T1000 (cell line): ENCODE measurements around the gene POLDIP2.

Experiments used
- DNase-seq: peaks from one replicate; lab custom pipeline; 2025; ENCODE audit warnings: mixed read lengths; lab: John Stamatoyannopoulos, UW

POLDIP2 gene

DNA sequence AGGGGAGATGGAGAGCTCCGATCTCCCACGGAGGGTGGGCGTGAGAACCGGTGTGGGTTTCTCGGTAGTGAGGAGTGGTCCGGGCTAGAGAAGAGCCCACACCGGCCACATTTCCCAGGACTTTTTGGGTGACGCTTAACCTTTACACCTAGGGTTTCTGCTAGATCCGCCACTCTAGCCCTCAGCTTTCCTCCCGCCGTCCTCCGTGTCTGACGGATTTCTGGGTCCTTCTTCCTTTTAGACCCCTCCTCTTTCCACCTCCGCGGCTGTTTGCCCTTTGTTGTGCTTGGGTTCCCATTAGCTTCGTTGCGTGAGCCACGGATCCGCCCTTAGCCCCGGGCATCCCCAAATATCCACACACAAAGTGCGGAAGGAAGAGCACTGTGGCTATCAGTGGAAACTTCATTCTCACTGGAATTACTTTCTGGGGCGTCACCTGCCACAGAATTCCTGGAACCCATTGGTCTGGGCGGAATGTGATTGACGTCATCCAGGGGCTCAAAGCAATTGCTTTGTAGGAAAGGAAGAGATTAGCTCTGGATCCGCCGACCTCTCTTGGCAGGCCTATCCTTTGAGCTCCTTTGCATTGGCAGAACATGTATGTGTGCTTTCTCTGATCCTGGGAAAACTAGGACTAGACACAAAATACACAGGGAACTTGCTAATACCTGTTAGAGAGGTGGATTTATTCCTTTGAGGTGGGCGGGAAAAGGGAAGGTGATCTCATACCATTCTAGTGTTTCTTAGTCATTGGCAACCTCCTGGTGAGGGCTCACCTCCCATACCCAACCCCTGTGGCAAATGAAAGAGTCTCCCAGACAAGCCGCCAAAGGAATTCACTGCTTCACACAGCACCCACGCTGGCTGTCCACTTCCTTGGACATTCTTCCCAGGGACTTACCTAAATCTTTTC, 21.1 kb downstream of the POLDIP2 start:
- peak; percentile 49 for DNase-seq

DNA sequence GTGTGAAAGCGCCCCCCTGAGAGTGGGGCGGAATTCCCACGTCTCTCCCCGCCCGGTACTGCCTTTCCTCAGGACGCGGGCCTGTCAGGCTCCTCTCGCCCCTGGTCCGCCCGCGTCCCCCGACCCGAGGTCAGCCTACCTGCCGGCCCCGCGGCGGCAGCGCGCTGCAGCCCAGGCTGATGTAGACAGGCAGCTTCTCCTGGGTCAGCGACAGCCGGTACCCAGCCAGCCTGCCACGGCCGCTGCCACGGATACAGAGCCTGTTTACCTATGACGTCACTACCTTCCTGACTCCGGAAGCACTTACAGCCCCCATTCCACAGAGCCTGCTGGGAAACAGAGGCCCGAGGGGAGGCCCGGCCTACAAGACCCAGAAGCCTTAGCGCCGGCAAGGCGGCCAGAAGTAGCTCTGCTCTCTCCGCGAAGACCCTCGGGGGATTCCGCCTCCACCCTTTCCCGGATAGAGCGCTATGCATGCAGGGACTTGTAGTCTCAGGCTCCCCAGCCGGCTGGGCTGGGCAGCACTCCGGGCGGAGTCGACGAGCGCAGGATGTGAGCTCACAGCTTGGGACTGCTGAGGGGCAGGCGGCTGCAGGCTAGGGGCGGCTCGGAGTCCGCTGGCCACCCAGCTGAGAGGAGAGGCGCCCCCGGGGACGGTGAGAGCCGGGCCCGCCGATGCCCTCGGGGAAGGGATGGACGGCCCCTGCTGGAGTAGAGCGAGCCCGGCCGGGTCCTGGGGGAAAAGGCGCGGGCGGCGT, 21.9 kb downstream of the POLDIP2 start, which contains the start of the genes IFT20 and TNFAIP1:
IFT20 (minus strand) TSS at position 272 of the 758 bp plus-strand sequence. CDS start 3,487 bp downstream, outside the sequence.
TNFAIP1 (plus strand) TSS at position 561 of the 758 bp plus-strand sequence. CDS start 3,761 bp downstream, outside the sequence.
- peak; percentile 99 for DNase-seq

DNA sequence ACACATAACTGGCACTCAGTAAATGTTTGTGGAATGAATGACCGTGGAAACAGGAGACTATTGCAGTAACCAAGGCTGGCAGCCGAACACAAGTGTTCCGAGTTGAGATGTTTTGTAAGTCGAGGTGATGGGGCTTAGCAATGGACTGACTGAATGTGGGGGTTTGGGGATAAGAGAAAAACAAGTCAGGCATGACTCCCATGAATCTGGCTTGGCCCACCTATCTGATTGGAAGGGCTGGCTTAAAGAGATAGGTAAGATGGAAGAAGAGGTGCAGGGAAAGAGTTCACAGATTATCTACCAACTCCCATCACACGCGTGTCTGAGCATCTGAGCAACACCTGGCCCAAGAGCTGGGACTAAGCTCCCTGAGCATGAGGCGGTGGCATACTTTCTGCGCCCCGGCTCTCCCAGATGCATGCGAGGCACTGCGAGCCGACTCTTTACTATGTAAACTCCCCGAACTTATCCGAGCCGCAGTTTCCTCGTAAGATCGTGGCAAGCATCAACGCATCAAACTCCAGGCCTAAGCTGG, 22.6 kb downstream of the POLDIP2 start:
- DNase-seq: no peak

DNA sequence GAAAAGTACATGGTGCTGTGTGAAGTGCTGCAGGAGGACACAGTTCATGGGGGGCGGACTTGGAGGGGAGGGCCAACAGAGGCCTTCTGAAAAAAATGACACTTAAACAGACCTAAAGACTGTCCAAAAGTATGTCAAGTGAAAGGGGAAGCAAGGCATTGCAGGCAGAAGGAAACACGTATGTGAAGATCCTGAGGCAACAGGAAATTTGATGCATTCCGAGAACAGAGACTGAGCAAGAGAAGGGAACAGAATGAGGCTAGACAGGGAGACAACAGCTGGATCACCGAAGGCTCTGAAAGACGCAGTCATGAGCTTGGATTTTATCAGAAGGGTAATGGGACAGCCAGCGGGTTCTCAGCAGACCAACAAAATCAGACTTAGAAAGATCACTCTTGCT, 23.2 kb downstream of the POLDIP2 start:
- DNase-seq: no peak

DNA sequence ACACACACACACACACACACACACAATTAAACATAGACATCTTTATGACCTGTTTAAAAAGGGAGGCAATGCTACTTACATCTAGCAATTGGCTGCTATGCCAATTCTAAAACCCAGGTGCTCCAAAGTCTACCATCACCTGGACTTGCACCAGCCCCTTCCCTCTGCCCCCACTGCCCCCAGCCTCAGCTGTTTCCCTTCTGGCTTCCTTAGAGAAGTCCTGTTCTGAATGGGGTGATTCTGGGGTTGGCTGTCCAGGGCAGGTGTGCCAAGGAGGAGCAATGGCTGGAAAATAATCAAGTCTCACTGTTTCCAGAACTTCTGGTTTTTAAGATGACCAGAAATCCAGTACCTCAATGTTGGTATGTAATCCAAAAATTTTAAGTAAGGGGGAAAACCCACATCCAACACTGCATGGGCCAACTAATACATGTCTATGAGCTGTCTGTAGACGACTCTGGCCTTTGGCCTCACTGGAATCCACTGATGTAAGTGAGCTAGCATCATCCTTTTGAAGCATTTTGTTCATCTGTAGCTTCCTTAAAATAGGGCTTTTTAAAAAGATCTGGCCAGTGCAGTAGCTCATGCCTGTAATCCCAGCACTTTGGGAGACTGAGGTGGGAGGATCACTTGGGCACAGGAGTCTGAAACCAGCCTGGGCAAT, 24.1 kb downstream of the POLDIP2 start:
- no peak for DNase-seq

DNA sequence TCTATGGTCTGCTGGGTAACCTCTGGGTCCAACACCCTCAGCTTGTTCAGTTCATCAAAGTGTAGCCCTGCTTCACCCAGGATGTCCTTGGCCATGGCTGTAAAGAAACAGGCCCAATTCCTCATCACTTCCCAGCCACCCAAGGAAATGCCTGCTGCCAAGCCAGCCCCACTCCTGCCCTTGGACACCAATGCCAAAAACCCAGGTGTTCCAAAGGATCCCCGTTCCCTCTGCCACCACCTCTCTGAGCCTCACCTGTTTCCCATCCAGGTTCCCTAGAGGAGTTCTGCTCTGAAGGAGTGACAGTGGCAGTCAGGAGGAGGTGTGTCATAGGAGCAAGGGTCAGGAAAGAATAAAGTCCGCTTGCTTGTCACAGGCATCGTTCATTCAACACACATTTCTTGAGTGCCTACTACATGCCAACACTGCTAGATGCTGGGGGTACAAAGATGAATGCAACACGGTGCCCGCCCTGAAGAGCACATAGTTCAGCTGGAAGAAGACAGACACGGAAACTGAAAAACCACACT, 25.4 kb downstream of the POLDIP2 start:
- DNase-seq: no peak

DNA sequence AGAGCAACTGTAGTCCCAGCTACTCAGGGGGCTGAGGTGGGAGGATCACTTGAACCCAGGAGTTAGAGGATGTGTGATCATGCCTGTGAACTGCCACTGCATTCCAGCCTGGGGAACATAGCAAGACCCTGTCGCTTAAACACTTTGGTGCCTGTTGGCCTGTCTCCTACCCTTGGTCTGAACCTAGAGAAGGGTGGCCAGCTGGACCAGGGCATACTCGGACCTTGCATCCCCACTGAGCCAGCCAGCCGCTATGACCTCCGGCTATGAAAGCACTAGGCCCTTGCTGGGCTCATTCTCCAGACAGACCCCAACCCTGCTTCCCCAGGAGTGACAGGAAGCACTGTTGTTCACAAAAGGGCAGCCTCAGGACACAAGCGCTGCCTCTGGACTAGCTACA, 26.7 kb downstream of the POLDIP2 start:
- DNase-seq: no peak

DNA sequence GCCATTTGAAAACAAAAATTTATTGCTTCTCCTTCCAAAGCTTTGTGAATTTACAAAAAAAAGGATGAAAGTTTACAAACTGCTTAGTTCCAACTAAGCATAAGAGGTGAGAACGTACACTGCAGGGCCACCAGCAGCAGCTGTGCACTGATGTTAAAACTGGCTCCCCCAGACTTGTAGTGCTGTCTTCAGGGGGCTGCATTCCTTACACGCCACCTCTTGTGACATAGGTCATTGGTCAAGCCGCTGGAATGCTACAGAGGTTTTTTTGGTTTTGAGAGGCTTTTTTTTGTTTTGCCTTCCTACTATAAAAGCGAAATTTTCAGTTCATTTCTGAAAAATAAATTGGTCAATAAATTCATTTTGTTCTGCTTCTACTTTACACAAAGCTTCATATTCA, 29.0 kb downstream of the POLDIP2 start:
- no peak for DNase-seq

DNA sequence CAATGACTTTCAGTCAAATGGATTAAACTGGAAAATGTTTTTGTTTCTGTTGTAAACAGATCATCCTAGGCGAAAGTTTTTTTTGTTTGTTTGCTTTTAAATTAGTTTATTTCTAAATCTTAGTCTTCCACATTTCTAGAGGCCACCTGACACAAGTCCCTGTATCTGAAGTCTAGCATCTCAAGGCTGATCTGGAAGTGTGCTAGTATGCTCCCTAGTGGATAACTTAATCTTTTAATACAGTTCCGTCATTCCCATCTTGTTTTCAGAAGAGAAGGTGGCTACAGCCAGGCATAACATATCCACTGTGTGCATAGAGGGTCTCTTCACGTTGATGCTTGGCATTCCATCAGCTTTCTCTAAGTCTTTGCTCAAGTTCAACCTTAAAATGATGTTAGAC, 29.6 kb downstream of the POLDIP2 start:
- DNase-seq: no peak

DNA sequence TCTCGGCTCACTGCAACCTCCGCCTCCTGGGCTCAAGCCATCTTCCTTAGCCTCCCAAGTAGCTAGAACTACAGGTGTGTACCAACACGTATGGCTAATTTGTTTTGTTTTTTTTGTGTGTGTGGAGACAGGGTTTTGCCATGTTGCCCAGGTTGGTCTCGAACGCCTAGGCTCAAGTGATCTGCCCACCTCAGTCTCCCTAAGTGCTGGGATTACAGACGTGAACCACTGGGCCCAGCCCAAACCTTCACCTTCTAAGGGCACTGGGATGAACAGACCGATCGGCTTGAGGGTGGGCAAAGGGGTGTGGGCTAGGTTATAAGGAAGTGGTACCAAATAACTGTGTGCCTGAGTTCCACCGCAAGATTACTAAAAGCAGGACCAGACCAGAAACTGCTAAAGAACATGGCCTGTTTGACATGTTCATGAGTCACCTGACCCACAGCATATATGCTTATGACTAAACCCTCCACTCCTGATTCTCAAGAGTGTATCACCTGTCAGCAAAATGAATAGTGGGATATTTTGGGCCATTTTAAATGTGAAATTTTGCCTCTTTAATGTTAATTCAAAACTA, 30.2 kb downstream of the POLDIP2 start:
- DNase-seq: no peak

DNA sequence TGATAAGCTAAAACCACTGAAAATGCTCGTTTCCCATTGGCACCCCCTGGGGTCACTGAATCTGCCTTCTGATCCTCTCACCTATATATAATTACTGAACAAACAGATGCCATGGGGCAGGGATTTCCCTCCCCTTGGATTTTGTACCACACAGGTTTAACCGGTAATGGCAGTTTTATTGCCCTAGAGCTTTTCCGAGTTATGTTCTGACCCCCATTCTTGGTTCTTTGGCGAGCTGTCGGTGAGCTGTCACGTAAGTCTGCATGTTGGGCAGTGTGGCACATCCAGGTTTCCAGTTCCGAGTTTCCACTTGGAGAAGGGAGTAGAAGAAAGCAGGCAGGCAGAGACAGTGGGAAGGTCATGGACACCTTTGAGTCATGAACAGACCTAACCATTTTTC, 31.2 kb downstream of the POLDIP2 start:
- DNase-seq: no peak

DNA sequence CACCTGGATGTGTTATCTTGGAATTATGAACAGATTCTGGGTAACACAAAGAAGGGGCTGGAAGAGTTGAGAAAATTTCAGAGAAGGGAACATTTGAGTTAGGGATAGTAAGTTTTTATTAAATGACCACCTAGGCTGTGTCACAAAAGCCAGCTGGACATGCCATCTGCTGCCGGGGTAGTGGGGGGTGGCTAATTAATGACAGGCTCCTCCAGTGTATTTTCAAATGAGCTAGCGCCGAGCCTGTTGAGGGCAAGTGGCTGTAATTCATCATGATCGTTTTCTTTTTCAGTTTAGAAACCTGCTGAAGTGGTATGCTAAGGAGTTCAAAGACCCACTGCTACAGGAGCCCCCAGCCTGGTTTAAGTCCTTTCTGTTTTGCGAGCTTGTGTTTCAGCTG, 32.1 kb downstream of the POLDIP2 start:
- no peak for DNase-seq

DNA sequence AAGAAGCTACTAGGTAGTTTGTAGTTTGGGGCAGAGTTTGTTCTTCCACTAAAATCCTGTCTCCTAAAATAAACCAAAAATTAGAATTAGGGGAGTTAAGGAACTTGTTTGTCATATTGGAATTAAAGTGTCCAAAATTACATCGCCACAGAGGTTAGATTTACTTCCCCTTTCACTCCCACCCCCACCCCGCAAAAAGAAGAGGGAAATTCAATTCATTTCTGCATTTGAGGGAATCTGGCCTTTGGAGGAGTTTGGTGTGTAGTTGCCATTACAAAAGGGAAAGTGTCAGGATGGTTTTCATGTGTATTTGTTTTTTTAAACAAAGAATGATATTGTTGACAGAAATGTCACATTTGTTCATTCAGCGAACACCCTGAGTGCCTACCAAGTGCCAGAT, 32.5 kb downstream of the POLDIP2 start:
- DNase-seq: no peak

DNA sequence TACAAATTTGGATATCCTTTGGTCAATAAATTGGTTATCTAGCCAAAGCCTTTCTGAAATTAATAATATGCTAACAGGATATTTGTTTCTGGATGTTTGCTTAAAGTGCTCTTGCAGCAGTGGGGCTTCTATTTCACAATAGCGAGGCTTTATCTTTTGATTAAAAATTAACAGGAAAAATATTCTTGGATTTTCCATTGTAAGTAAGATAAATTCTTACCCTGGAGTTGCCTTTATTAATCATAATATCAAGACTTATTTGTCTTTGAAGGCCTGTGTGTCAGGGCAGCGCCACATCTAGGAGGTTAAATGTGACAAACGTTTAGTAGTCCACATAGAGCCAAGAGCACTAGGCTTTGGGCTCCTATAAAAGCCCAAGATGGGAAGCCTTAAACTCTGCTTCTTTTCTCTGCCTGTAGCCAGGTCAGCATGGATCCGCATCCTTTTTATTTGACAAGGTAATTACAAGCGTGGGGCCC, 33.0 kb downstream of the POLDIP2 start:
- DNase-seq: no peak

DNA sequence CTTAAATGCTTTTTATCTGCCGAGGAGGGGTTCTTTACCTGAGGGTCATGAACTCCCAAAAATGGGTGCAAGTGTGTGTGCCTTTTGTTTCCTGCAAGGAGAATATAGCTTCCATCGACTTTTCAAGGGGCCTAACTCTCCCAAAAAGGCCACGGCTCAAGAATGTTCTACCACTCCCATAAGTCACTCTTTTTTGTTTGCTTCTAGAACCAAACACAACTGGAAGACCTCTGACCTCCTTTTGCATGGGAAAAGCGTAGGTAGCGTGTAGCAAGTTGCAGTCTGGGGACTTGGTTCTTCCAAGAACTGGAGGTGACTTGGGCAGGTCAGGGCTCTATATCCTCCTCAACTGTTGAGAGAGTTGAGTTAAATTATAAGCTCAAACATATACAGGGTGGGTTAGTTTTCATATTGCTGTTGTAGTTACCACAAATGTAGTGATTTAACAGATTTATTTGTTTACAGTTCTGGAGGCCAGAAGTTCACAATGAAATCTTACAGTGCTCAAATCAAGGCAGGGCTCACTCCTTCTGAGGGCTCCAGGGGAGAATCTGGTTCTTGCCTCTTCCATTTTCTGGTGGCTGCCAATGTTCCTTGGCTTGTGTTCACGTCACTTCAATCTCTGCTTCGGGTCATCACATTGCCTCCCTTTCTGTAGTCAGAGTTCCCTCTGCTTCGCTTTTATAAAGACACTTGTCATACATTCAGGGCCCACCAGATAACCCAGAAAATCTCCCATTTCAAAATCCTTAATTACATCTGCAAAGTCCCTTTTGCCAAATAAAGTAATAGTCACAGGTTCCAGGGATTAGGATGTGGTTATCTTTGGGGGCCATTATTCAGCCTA, 36.9 kb downstream of the POLDIP2 start:
- DNase-seq: no peak

DNA sequence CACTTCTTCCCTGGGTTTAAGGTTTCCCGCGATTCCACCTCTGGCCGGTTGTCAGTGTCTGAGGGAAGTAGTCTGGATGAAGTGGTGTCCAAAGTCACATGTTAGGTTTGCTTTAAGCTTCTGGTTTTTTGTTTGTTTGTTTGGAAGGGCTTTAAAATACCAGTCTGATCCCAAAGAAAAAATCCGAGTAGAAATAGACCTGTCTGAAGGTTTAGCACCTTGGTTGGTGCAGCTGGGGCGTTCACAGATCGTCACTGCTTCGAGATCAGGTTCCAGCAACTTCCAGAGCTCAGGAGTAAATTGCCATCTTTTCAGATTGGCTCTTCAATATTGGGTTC, 37.8 kb downstream of the POLDIP2 start:
- DNase-seq: no peak

DNA sequence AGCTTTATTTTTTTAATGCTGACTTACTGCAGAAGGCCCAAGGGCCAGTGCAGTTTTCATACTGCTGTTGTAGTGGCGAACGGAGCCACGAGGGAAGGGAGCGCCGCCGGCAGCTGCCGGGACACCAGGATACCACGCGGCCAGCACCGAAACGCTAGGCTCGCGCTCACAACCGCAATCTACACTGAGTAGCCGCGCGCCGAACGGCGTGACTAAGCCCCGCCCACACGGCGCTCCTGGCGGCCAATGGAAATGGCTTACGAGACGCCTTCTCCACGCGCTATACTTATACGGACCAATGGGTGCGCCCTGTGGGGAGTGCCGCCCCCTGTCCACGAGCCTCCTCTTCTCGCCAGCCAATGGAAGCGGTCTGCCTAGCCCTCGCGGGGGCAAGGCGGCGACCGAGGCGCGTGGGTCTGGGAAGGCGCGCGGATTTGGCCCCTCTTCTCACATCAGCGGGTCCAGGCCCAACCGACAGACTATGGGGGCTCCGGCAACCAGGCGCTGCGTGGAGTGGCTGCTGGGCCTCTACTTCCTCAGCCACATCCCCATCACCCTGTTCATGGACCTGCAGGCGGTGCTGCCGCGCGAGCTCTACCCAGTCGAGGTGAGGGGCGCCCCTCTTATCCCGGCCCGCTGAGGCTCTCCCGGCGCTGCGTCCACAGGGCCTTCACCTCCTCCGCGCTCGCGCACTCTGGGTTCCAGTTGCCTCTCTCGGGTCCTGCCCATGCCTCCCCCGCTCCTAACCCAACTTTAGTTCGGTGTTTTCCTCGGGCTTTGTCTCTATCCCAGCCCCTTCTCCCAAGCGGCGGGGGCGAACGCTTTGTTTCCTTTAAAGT, 38.3 kb downstream of the POLDIP2 start, which contains the start of gene TMEM97:
TMEM97 (plus strand) TSS at position 442 of the 839 bp plus-strand sequence; CDS start at position 482, 40 bp downstream.
- DNase-seq: peak; percentile 94

DNA sequence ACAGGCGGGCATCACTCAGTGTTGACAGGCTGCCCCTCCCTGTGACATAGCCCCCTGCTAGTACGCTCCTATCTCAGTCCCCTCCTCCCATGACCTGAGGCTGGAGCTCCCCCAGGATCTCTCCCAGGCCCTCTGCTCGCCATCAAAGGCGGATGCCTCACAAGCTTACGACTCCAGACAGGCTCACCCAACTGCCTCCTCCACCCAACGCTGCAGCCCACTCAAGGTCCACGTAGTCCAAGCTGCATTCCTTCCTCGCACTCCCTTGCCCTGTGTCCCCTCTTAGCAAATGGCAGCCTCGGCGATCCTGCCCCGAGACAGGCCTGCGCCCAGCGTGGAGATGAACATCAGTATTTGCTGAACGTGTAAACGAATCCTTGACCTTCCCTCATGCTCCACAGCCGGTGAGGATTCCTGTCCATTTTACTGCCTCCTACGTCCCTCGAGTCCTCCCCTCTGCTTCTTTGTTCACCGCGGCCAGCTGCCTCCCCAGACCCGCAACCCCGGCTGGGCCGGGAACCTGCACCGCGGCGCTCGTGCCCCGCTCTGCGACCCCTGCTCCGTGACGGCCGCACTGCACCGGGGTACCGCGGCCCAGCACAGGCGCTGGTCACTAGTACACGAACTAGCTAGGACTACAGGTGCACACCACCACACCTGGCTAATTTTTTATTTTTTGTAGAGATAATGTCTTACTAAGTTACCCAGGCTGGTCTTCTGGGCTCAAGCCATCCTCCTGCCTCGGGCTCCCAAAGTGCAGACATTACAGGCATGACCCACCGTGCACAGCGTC, 39.2 kb downstream of the POLDIP2 start:
- DNase-seq: no peak
